NK-92 (cell line): ENCODE data around the gene FLOT2.
"Not testable (repeated sequence)": the region's sequence is repeated elsewhere in the genome, so short reads cannot be mapped to it uniquely, and the experiment has no call there.

ENCODE experiments used
- DNase-seq: peaks from one replicate; lab custom pipeline; 2025; ENCODE audit not compliant: unreplicated experiment; lab: John Stamatoyannopoulos, UW

Gene FLOT2

DNA sequence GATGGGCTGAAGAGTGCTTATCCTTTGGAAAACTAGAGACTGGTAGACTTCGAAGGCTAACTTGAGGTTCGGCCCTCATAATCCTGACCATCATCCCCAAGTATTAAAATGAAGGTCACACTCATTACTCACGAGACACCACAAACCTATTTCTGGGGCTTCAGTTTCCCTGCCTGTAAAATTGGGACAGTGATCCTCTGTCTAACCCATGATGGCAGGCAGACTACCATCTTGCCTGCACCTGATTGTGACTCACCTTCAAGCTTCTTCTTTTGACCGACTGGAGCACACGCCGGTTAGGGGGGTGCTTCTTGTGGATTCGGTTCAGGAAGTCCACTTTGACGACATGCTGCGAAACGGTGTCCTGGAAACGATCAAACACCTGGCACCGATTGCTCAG lies 19.5 kb upstream of the FLOT2 start:
- DNase-seq = no peak

- DNase-seq = no peak
Measured at GRCh38 chr17:28916302-28916934, 18.9 kb upstream of the FLOT2 start.

DNA sequence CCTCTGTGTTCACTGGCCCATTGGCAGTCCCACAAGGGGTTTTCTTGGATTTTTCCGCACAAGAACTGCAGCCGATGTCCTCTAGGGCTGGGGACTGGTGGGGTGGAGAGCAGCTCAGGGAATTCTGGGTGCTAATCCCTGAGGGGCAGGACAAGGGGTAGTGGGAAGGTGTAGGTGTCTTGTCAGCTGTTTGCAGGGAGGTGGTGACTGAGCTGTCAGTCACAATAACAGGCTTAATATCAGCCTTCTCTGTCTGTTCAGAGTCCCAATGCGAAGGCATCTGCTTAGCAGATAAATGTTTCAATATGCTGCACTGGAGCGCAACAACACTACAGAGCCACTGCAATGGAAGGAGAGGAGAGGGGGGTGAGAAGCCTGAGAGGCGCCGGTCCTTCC lies 15.4 kb upstream of the FLOT2 start:
- no peak for DNase-seq

GRCh38 chr17:28912281-28912937 lies 14.9 kb upstream of the FLOT2 start:
- no peak for DNase-seq

- no peak for DNase-seq
Measured at GRCh38 chr17:28911411-28912045, 14.0 kb upstream of the FLOT2 start.

DNA sequence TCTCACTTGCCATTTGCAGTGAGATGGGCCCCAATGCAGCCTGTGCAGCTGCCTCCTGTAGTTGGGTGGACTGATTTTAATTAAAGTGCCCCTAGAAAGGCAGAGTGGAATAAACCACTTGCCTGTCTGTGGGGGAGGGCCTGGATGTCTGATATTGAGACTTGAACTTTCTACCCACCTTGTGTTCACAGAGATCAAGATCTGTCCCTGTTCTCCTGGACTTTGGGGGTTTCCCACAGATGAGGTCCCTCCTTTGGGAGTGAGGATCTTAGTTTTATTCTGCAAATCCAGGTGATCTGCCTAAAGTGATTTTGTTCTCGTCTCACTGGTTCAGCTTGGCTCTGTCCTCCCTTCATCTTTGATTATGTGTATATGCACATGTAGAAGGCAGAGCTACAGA lies 13.0 kb upstream of the FLOT2 start:
- no peak for DNase-seq

DNA sequence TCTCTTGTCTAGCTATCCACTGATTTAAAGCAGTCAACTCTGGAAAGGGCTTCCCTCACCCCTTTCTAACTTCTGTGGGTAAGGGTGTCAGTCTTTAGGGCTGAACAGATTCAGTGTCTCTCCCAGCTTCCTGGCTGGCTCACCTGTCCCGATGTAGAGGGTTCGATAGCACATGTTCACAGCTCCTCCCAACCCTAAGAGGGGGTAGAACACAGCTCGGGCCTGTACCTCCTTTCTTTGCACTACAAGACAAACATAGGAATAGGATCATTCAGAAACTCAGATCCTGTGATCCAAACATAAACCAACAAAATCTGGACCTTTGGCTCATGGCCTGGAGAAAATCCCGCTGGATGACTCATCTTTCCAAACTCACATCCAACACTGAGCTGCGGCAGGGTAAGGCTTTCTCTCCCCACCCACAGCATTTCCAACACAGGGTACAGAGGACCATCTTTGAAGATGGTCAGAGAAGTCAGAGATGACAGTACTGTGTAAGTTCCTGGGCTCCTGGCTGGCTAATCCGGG lies 11.2 kb upstream of the FLOT2 start:
- DNase-seq = no peak

DNA sequence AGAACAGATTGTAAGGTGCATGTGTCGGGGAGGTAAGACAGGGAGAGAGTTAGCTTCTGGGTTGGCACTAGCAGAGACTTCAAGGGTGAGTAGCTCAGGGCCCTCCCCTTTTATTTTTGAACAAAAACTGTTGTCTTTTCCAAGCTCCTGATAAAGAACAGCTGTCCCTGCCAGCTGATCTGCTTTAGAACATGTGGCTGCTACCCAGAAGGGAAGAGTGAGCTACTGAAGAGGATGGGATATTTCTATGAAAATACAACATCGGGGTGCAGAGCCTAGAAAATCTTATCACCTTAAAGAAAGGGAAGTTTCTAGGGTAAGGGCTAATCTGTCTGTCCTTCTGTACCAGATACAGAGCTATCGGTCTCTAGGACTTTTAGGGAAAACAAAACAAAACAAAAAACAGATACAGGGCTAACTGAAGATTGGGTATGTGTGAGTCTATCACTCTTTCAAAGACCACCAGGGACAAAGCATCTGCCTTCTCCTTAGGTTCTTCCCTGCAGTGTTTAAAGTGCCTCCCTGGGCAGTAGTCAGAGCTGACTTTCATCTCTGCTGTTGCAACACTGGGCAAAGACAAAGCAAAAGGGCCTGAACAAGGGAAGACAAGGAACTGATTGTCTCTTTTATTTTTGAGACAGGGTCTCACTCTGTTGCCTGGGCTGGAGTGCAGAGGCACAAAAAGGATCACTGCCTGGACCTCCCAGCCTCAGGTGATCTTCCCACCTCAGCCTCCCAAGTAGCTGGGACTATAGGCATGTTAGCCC lies 10.4 kb upstream of the FLOT2 start:
- DNase-seq = no peak

- no peak for DNase-seq
Measured at GRCh38 chr17:28906706-28907438, 9.3 kb upstream of the FLOT2 start.

- no peak for DNase-seq
Measured at GRCh38 chr17:28906276-28906675, 8.7 kb upstream of the FLOT2 start.

DNA sequence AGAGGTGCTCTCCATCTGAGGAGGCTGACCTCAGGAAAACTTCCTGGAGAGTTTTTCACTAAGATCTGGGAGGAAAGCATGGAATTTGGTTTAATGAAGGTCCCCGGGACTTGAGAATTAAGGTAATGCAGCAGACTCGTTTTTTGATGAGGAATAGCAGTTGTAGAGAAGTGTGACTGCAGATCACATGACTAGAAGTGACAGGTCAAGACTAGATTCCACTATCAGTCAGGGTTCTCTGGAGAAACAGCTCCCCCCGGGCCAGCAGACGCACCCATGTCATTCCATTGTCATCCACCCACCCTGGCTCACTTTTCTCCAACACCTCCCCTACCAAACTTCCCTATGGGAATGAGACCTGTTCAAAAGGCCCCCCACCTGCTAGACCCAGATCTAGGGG lies 7.3 kb upstream of the FLOT2 start:
- DNase-seq = no peak

GRCh38 chr17:28903546-28903841 lies 6.0 kb upstream of the FLOT2 start:
- not testable (repeated sequence) for DNase-seq

GRCh38 chr17:28902819-28903545 lies 5.4 kb upstream of the FLOT2 start, which contains the start of gene DHRS13:
TSS of gene DHRS13 (minus strand) at chr17:28903079. CDS start at chr17:28902944, 135 bp downstream.
- peak; percentile 44 for DNase-seq

- no peak for DNase-seq
Measured at GRCh38 chr17:28901866-28902818, 4.6 kb upstream of the FLOT2 start.

GRCh38 chr17:28900986-28901726 lies 3.6 kb upstream of the FLOT2 start:
- no peak for DNase-seq

DNA sequence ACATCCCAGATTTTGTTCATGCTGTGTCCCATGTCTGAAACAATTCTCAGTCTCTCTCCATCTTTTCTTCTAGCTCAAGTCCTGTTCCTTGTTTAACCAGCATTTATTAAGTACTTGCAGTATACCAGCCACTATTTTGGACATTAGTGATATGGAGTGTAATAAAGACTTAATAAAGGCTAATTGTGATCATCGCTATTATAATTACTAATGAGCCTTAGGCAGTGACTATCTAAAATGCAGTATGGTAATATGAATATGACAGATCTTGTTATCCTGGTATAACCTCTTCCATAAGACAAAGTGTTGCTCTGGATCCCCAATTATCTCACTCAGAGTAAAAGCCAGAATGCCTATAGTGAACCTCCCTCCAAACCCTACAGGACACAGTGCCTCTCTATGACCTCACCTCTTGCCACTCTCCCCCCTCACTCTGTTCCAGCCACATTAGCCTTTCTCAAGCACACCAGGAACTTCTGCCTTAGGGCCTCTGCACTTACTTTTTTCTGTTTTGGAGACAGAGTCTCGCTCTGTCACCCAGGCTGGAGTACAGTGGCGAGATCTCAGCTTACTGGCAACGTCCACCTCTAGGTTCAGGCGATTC lies 1.8 kb upstream of the FLOT2 start:
- no peak for DNase-seq

DNA sequence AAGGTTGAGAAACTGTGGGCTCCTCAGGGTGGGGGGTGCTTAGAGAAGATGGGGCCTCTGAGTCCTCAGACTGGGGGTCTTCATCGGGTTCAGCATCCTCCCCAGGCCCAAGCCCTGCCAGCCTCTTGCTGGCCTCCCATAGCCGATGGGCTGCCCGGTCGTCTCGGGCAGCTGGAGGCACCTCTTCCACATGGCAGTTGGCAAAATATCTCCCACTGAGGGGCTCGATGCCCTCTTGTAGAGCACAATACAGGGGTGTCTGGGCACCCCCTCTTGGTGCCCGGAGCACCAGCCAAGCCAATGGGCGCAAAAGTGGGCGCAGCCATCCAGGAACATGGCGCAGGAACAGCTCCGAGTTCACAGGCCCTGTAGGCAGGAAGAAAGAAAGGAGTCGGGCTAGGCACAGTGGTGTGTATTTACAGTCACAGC lies 1.0 kb upstream of the FLOT2 start:
- DNase-seq = no peak
